Measurements from ENCODE around the gene EIF4E2.

Gene EIF4E2

DNA sequence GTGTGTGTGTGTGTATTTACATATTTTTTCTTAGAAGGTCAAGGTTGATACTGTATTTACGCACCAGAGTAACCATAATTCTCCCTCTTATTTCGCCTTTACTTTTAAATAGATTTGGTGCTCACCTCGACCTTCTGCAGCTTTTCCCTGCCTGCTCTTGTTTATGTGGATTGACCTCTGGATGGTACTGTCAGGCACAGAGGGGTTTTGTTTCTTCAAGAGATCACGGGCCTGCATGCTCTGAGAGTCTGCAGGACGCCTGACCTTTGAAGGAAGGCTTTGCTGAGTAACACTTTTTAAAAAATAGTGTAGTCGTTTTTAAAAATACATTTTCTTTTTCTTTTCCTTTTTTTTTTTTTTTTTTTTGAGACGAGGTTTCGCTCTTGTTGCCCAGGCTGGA lies 64.8 kb downstream of the EIF4E2 start:
- 54% methylated on average over 2 of the region's 8 CpGs for WGBS
- Histone ChIP-seq H2AFZ (ENCODE audit: low read depth, low read length) (no peak overlapping the region), H3K4ac (ENCODE audit: low read depth in 1 of 2, low read length in 2 of 2) (no peak overlapping the region)

More for the DNA sequence above, 64.8 kb downstream of the EIF4E2 start:
- no peak overlapping the region for H2AK5ac ChIP-seq (ENCODE audit: low read length, severe bottlenecking)
- no peaks in the 10 kb centered on the region for H3K79me1 ChIP-seq (replicated peaks; ENCODE audit: low read length, poor library complexity, severe bottlenecking)
- no peak overlapping the region for H3K4me2 ChIP-seq (ENCODE audit: low read length, poor library complexity, severe bottlenecking)
- H3K4me1 ChIP-seq (ENCODE audit: control insufficient read depth, insufficient read depth, low read depth, low read length), result peaks cover 8% of the 10 kb centered on the region
- H2BK120ac ChIP-seq (ENCODE audit: low read depth, low read length), result no peak overlapping the region
- H2BK5ac ChIP-seq (ENCODE audit: low read depth, low read length, poor library complexity, severe bottlenecking), result no peak overlapping the region
- H3K36me3 ChIP-seq (ENCODE audit: control insufficient read depth in 1 of 2, insufficient read depth in 2 of 2, low read depth in 1 of 2, low read length in 2 of 2), result no peaks in the 10 kb centered on the region
- H3K9me3 ChIP-seq (ENCODE audit: control insufficient read depth, low read length), result no peaks in the 10 kb centered on the region
- H3K14ac ChIP-seq (ENCODE audit: low read length in 2 of 2), result no peak overlapping the region
- no peak overlapping the region for H3K4me3 ChIP-seq (ENCODE audit: insufficient read depth in 1 of 2, low read depth in 1 of 2, low read length in 2 of 2)
- no peak overlapping the region for H2BK12ac ChIP-seq (ENCODE audit: low read length in 2 of 2)
- peaks cover 0 to 2% of the 10 kb centered on the region in 2 experiments for H3K27me3 ChIP-seq (ENCODE audit: control insufficient read depth in 1 of 2, insufficient read depth in 1 of 2, low read length in 2 of 2)
- H2BK15ac ChIP-seq (ENCODE audit: low read depth, poor library complexity, severe bottlenecking), result no peak overlapping the region
- H4K8ac ChIP-seq (ENCODE audit: low read length), result no peak overlapping the region
- no peak overlapping the region for H3K18ac ChIP-seq (ENCODE audit: low read depth in 1 of 2, low read length in 2 of 2)
- no peak overlapping the region for H3K9ac ChIP-seq (ENCODE audit: low read length)
- no peak overlapping the region for H4K91ac ChIP-seq (ENCODE audit: low read length)
- DNase-seq, result no peak
- no peak overlapping the region for H3K23ac ChIP-seq (ENCODE audit: low read length in 2 of 2)
- H3K27ac ChIP-seq (ENCODE audit: low read length, poor library complexity, severe bottlenecking), result no peak overlapping the region

Measured in mesenchymal stem cell (in vitro differentiated cells and primary cell).